Measurements from ENCODE around the gene PPP6R2.

GRCh38 chr22:50408311-50408710, 65.2 kb downstream of the PPP6R2 start:
- TF ChIP-seq CTCF (IDR thresholded peaks at IDR 0.05; ENCODE audit: low read depth, low read length) (no peak), POLR2A (IDR thresholded peaks at IDR 0.05; ENCODE audit: extremely low read depth, insufficient read length) (no peak), MAX (IDR thresholded peaks at IDR 0.05; ENCODE audit: low read depth, low read length) (no peak), MYC (IDR thresholded peaks at IDR 0.05; ENCODE audit: low read depth, low read length) (no peak)

Measured in NB4 (cell line).